HPDE6-E6E7 (cell line): ENCODE results near the gene RNF115.

Source experiments
- DNase-seq: peaks from one replicate; pipeline ENCODE4 v3.0.0; 2011; ENCODE audit warnings: missing footprints; ENCODE audit errors: extremely low spot score

Gene RNF115

GRCh38 chr1:145701306-145701862 lies 122.5 kb downstream of the RNF115 start:
- DNase-seq, result no peak

GRCh38 chr1:145696630-145696960 lies 127.3 kb downstream of the RNF115 start:
- DNase-seq, result no peak

- DNase-seq, result no peak
Measured at GRCh38 chr1:145695821-145696629, 127.9 kb downstream of the RNF115 start.

- DNase-seq, result no peak
Measured at GRCh38 chr1:145692785-145693443, 131.0 kb downstream of the RNF115 start.

GRCh38 chr1:145690587-145691558 lies 133.0 kb downstream of the RNF115 start:
- peak; percentile 58 for DNase-seq

GRCh38 chr1:145689922-145690321 lies 134.0 kb downstream of the RNF115 start:
- DNase-seq, result no peak

- DNase-seq, result no peak
Measured at GRCh38 chr1:145688924-145689323, 135.0 kb downstream of the RNF115 start.
